ENCODE measurements around the gene IRGQ.

Gene IRGQ

DNA sequence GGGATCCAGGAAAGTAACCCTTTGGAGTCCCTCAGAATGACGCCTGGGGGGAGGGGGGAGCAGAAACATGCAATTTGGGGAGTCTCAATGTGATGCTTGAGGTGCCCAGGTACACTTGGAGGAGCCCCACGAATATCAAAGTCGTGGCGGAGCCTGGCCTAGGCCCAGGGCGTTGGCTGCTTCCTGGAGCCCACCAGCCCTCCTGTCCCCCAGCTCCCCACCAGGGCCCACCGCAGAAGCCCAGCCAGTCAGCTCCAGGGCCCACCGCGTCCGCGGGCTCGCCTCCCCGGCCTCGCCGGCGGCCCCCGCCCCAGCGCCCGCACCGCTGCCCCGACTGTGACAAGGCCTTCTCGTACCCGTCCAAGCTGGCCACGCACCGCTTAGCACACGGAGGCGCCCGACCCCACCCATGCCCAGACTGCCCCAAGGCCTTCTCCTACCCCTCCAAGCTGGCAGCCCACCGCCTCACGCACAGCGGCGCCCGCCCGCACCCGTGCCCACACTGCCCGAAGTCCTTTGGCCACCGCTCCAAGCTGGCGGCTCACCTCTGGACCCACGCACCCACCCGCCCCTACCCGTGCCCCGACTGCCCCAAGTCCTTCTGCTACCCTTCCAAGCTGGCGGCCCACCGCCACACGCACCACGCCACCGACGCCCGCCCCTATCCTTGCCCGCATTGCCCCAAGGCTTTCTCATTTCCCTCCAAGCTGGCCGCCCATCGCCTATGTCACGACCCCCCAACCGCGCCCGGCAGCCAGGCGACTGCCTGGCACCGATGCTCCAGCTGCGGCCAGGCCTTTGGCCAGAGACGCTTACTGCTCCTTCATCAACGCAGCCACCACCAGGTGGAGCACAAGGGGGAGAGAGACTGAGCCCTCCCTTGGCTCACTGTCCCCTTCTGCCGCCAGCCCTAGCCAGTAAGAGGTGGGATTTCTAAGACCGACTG, 60.8 kb downstream of the IRGQ start:
- peak; percentile 50 for DNase-seq
